Measurements from ENCODE around the gene SEC22C.

The SEC22C gene

GRCh38 chr3:42510325-42510724 lies 71.4 kb downstream of the SEC22C start:
- TF ChIP-seq, protein P1, sequence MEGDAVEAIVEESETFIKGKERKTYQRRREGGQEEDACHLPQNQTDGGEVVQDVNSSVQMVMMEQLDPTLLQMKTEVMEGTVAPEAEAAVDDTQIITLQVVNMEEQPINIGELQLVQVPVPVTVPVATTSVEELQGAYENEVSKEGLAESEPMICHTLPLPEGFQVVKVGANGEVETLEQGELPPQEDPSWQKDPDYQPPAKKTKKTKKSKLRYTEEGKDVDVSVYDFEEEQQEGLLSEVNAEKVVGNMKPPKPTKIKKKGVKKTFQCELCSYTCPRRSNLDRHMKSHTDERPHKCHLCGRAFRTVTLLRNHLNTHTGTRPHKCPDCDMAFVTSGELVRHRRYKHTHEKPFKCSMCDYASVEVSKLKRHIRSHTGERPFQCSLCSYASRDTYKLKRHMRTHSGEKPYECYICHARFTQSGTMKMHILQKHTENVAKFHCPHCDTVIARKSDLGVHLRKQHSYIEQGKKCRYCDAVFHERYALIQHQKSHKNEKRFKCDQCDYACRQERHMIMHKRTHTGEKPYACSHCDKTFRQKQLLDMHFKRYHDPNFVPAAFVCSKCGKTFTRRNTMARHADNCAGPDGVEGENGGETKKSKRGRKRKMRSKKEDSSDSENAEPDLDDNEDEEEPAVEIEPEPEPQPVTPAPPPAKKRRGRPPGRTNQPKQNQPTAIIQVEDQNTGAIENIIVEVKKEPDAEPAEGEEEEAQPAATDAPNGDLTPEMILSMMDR (IDR thresholded peaks at IDR 0.05; ENCODE audit: insufficient read depth, low read length, poor library complexity, severe bottlenecking) = no peak
- no peak for TF ChIP-seq EZH2phosphoT487 (conservative IDR thresholded peaks at IDR 0.05; ENCODE audit: low read length)

DNA sequence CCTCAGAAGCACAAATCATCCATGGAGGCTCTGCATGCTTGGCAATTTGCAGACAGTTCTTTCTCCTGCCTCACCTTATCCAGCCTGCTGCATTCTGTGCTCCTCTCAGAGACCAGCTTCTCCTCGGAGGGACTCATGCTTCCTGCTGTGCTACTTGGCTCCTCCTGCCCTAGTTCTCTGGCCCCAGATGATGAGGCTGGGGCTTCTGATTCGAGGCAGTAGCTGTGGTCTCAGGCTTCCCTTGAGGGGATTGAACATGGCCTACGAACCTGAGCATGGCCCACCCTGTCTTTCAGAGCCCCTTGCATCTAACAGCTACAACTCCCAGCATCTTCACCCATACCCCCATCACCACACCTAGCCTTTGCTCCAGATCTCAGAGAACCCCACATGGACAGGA lies 72.7 kb downstream of the SEC22C start:
- Histone ChIP-seq H2AFZ (ENCODE audit: low read depth, low read length, severe bottlenecking) (no peak overlapping the region), H3K9ac (ENCODE audit: low read length) (no peak overlapping the region), H3F3A (ENCODE audit: insufficient read depth) (no peaks in the 10 kb centered on the region), H3K27me3 (ENCODE audit: low read length) (no peaks in the 10 kb centered on the region), H3K27ac (ENCODE audit: low read depth, low read length) (no peak overlapping the region), H3K9me3 (ENCODE audit: insufficient read depth, low read length) (no peaks in the 10 kb centered on the region), H3K4me2 (ENCODE audit: low read depth, low read length, poor library complexity, severe bottlenecking) (no peak overlapping the region), H3K9me2 (replicated peaks; ENCODE audit: insufficient read depth, low read length) (no peaks in the 10 kb centered on the region), H3K36me3 (ENCODE audit: low read length) (no peaks in the 10 kb centered on the region), H4K20me1 (ENCODE audit: low read depth, low read length) (no peaks in the 10 kb centered on the region), H3K79me2 (ENCODE audit: insufficient read depth, low read length) (no peaks in the 10 kb centered on the region), H3K4me3 (ENCODE audit: insufficient read depth, low read length, poor library complexity, severe bottlenecking) (no peak overlapping the region)
- no peak for TF ChIP-seq EZH2phosphoT487 (conservative IDR thresholded peaks at IDR 0.05; ENCODE audit: low read length)
- TF ChIP-seq, protein P1 (IDR thresholded peaks at IDR 0.05; ENCODE audit: insufficient read depth, low read length, poor library complexity, severe bottlenecking) = no peak

More at GRCh38 chr3:42510325-42510724, 71.4 kb downstream of the SEC22C start:
- H3K9me3 ChIP-seq (ENCODE audit: insufficient read depth, low read length) = no peaks in the 10 kb centered on the region
- no peaks in the 10 kb centered on the region for H3K9me2 ChIP-seq (replicated peaks; ENCODE audit: insufficient read depth, low read length)
- H3K79me2 ChIP-seq (ENCODE audit: insufficient read depth, low read length) = no peaks in the 10 kb centered on the region
- no peaks in the 10 kb centered on the region for H4K20me1 ChIP-seq (ENCODE audit: low read depth, low read length)
- H3K4me2 ChIP-seq (ENCODE audit: low read depth, low read length, poor library complexity, severe bottlenecking) = no peak overlapping the region
- H3K9ac ChIP-seq (ENCODE audit: low read length) = no peak overlapping the region
- no peaks in the 10 kb centered on the region for H3K36me3 ChIP-seq (ENCODE audit: low read length)
- H3K27me3 ChIP-seq (ENCODE audit: low read length) = no peaks in the 10 kb centered on the region
- H3F3A ChIP-seq (ENCODE audit: insufficient read depth) = no peaks in the 10 kb centered on the region
- no peak overlapping the region for H2AFZ ChIP-seq (ENCODE audit: low read depth, low read length, severe bottlenecking)
- no peak overlapping the region for H3K4me3 ChIP-seq (ENCODE audit: insufficient read depth, low read length, poor library complexity, severe bottlenecking)
- H3K27ac ChIP-seq (ENCODE audit: low read depth, low read length) = no peak overlapping the region

DNA sequence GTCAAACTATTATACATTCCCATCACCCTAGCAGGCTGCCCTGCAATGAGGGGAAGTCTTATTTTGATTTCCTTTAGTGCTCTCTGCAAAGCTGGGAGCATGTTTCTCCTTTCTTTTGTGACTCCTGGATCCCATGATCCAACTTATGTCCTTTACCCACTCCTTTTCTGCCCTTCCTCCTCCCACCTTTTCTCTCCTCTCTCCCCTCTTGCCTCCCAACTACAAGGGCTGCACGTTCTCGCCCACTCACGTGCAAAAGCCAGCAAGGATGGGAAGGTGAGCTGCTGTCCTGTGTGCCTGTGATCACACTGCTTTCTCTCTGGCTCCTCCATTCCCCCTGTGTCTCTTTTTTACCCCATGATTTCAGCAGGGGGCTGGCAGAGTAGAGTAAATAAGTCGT lies 73.2 kb downstream of the SEC22C start:
- H3K9me2 ChIP-seq (replicated peaks; ENCODE audit: insufficient read depth, low read length) = no peaks in the 10 kb centered on the region
- no peaks in the 10 kb centered on the region for H4K20me1 ChIP-seq (ENCODE audit: low read depth, low read length)
- no peaks in the 10 kb centered on the region for H3K27me3 ChIP-seq (ENCODE audit: low read length)
- no peak overlapping the region for H3K27ac ChIP-seq (ENCODE audit: low read depth, low read length)
- no peak overlapping the region for H3K4me3 ChIP-seq (ENCODE audit: insufficient read depth, low read length, poor library complexity, severe bottlenecking)
- H2AFZ ChIP-seq (ENCODE audit: low read depth, low read length, severe bottlenecking) = no peak overlapping the region
- TF ChIP-seq, protein P1 (IDR thresholded peaks at IDR 0.05; ENCODE audit: insufficient read depth, low read length, poor library complexity, severe bottlenecking) = no peak
- no peak for TF ChIP-seq EZH2phosphoT487 (conservative IDR thresholded peaks at IDR 0.05; ENCODE audit: low read length)
- no peaks in the 10 kb centered on the region for H3K9me3 ChIP-seq (ENCODE audit: insufficient read depth, low read length)
- H3K4me2 ChIP-seq (ENCODE audit: low read depth, low read length, poor library complexity, severe bottlenecking) = no peak overlapping the region
- H3K36me3 ChIP-seq (ENCODE audit: low read length) = no peaks in the 10 kb centered on the region
- H3F3A ChIP-seq (ENCODE audit: insufficient read depth) = no peaks in the 10 kb centered on the region
- no peaks in the 10 kb centered on the region for H3K79me2 ChIP-seq (ENCODE audit: insufficient read depth, low read length)
- H3K9ac ChIP-seq (ENCODE audit: low read length) = no peak overlapping the region
